Measurements from ENCODE around the gene RNASE11.
"Not testable (repeated sequence)": the region's sequence is repeated elsewhere in the genome, so short reads cannot be mapped to it uniquely, and the experiment has no call there.

RNASE11 gene

DNA sequence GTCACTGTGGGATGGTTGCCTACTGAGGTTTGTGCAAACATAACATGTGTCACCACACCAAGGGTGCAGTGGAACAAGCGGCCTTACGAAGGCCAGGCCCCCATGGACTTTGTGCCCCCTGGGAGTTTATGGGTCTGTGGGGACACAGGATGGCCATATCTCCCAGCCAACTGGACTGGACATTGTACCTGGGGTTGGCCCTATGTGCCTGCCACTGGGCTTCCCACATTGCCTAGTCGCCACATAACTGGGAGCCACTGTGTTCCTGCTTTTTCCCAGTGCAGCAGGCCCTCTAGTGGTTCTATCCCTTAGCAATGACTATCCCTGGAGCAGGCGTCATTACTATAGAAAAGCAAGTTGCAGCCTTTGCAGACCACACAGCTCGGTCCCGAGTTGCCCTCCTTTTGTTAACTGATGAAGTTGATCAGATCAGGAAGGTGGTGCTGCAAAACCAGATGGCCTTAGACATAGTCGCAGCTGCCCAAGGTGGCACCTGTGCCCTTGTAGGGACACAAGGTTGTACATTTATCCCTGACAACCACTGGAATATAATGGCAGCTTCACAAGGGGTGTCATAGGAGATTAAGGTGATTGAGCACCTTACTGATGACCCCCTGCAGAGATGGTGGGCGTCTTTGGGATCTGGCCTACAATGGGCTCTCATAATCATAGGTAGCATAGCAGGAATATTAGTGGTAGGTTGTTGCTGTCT, 18.5 kb upstream of the RNASE11 start:
- DNase-seq (ENCODE audit: insufficient read length, low spot score) (no peak), FAIRE-seq (no peak)
- TF ChIP-seq SPI1 (IDR thresholded peaks at IDR 0.05; ENCODE audit: low read depth, low read length) (no peak), TAF1 (IDR thresholded peaks at IDR 0.05; ENCODE audit: low read depth, low read length) (no peak), POLR2AphosphoS5 (IDR thresholded peaks at IDR 0.05; ENCODE audit: low read depth, low read length) (no peak), POLR2A (IDR thresholded peaks at IDR 0.05; ENCODE audit: low read depth, low read length) (no peak), PAX5 (IDR thresholded peaks at IDR 0.05; ENCODE audit: insufficient read depth, low read length, severe bottlenecking) (no peak), POU2F2 (IDR thresholded peaks at IDR 0.05; ENCODE audit: low read depth, low read length) (no peak)

DNA sequence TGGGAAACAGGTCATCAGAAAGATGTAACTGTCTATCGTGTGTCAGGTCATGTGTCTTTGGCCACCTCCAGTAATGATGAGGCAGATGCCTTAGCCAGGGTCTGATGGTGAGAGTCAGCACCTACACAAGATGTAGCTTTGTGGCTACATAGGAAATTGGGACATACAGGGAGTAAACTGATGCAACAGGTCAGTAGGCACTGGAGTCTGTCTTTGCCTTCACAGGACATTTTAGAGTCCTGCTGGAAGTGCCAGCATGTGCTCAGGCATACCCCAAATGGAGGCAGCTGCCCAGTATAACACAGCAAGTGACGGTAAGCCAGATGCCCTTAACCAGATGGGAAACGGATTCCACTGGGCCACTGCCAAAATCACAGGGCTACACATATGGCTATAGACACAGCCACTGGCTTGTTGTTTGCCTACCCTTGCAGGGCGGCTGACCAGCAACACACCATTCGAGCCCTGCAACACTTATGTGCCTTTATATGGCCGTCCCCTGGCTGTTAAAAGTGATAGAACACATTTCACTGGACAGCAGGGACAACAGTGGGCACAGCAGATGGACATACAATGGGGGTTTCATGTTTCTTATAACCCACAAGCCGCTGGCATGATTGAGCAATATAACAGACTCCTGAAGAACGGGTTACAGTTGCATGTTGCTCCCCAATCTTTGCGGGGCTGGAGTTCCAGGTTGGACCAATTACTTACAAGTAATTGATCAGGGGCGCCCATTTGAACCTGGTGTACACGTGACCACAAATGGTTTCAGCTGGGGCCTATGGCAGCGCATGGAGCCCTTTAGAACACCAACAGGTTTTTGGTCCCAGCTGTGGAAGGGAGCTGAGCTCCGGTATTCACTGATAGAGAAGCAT, 16.3 kb upstream of the RNASE11 start:
- no peak for FAIRE-seq
- DNase-seq (ENCODE audit: insufficient read length, low spot score), result no peak
- no peak for TF ChIP-seq TAF1 (IDR thresholded peaks at IDR 0.05; ENCODE audit: low read depth, low read length)
- no peak for TF ChIP-seq SPI1 (IDR thresholded peaks at IDR 0.05; ENCODE audit: low read depth, low read length)
- no peak for TF ChIP-seq POLR2A (IDR thresholded peaks at IDR 0.05; ENCODE audit: low read depth, low read length)
- TF ChIP-seq PAX5 (IDR thresholded peaks at IDR 0.05; ENCODE audit: insufficient read depth, low read length, severe bottlenecking), result no peak
- TF ChIP-seq POLR2AphosphoS5 (IDR thresholded peaks at IDR 0.05; ENCODE audit: low read depth, low read length), result no peak
- no peak for TF ChIP-seq POU2F2 (IDR thresholded peaks at IDR 0.05; ENCODE audit: low read depth, low read length)

DNA sequence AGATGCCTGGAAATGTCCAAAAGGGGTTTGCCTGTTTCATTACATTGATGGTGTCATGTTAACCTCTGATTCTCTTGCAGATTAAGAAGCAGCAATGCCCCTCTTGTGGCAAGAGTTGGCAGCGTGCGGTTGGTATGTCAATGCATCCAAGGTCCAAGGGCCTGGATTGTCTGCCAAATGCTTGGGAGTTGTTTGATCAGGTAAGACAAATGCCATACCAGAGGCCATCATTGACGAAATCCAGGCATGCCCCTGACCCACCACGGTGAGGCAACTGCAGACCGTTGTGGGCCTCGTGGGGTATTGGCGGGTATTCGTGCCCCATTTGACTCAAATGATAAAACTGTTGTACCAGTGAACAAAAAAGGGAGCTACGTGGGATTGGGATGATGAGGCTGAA, 14.8 kb upstream of the RNASE11 start:
- TF ChIP-seq PAX5 (IDR thresholded peaks at IDR 0.05; ENCODE audit: insufficient read depth, low read length, severe bottlenecking) (no peak), SPI1 (IDR thresholded peaks at IDR 0.05; ENCODE audit: low read depth, low read length) (no peak), POLR2AphosphoS5 (IDR thresholded peaks at IDR 0.05; ENCODE audit: low read depth, low read length) (no peak), TAF1 (IDR thresholded peaks at IDR 0.05; ENCODE audit: low read depth, low read length) (no peak), POLR2A (IDR thresholded peaks at IDR 0.05; ENCODE audit: low read depth, low read length) (no peak), POU2F2 (IDR thresholded peaks at IDR 0.05; ENCODE audit: low read depth, low read length) (no peak)
- FAIRE-seq (no peak), DNase-seq (ENCODE audit: insufficient read length, low spot score) (no peak)

DNA sequence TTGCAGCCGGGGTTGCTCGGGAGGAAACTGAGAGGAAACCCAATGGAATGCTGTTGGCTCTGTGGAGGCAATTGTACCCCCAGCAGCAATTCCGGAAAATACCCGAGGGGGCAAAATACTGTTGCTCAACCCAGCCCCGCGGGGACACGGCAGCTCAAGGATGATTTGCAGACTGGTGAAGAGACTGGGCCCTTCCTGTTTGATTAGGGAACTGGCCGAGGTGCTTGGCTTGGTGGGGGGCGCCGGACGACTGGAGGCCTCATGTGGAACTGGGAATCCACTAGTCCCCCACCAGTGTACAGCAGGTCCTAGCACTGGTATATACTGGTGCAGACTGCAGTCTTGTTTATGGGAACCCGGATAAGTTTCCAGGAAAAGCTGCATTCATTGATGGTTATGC, 13.7 kb upstream of the RNASE11 start:
- DNase-seq (ENCODE audit: insufficient read length, low spot score), result no peak
- TF ChIP-seq PAX5 (IDR thresholded peaks at IDR 0.05; ENCODE audit: insufficient read depth, low read length, severe bottlenecking), result no peak
- no peak for TF ChIP-seq POU2F2 (IDR thresholded peaks at IDR 0.05; ENCODE audit: low read depth, low read length)
- no peak for TF ChIP-seq POLR2A (IDR thresholded peaks at IDR 0.05; ENCODE audit: low read depth, low read length)
- TF ChIP-seq TAF1 (IDR thresholded peaks at IDR 0.05; ENCODE audit: low read depth, low read length), result no peak
- no peak for TF ChIP-seq POLR2AphosphoS5 (IDR thresholded peaks at IDR 0.05; ENCODE audit: low read depth, low read length)
- TF ChIP-seq SPI1 (IDR thresholded peaks at IDR 0.05; ENCODE audit: low read depth, low read length), result no peak
- FAIRE-seq, result no peak

DNA sequence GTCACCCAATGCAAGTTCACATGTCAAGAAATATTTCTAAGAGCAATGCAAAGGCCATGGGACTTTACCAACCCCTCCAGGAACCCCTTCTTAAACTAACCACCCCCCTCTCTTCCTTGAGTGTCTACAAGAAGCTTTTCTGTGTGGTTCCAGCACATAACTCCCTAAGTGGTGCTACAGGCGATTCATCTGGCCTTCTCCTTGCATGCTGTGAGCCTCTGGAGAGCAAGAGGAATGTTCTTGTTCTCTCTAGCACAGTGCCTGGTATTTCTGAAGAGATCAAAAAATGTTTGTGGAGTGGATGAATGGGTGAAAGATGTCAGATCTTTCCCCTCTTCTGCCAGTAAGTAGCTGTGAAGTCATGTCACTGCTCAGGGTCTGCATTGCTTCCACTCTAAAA, 9.3 kb upstream of the RNASE11 start:
- TF ChIP-seq PAX5 (IDR thresholded peaks at IDR 0.05; ENCODE audit: insufficient read depth, low read length, severe bottlenecking) (no peak), TAF1 (IDR thresholded peaks at IDR 0.05; ENCODE audit: low read depth, low read length) (no peak), POLR2AphosphoS5 (IDR thresholded peaks at IDR 0.05; ENCODE audit: low read depth, low read length) (no peak), POU2F2 (IDR thresholded peaks at IDR 0.05; ENCODE audit: low read depth, low read length) (no peak), POLR2A (IDR thresholded peaks at IDR 0.05; ENCODE audit: low read depth, low read length) (no peak), SPI1 (IDR thresholded peaks at IDR 0.05; ENCODE audit: low read depth, low read length) (no peak)
- DNase-seq (ENCODE audit: insufficient read length, low spot score) (no peak), FAIRE-seq (no peak)

DNA sequence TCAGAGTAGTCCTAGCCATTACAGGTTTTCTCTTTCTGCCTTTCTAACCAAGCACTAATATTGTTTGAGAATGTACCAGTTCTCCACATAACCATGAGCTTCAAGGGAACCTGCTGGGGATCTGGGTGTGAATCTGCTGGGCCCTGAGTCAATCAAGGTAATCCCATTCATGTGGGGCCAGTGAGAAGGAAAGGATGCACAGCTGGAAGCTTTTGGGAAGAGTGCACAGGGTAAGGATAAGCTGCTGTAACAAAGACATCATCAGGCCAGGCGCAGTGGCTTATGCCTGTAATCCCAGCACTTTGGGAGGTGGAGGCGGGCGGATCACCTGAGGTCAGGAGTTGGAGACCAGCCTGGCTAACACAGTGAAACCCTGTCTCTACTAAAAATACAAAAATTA, 7.9 kb upstream of the RNASE11 start:
- not testable (repeated sequence) for DNase-seq (ENCODE audit: insufficient read length, low spot score); FAIRE-seq

DNA sequence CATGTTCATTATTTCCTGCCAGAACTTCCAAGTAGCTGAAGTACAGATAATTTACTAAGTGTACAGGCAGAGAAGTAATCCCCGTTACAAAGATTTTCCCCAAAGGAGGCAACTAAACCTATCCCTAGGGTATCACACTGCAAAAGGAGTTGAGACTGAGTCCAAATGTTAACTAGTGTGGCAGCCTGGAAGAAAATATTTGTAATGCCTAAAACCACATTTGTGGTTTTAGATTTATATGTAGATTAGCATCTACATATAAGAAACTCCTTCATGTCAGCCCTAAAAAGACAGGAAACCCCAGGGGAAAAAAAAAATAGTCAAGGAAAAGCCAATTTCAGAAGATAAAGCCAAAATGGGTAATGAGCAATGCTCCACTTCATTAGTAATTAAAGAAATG, 4.8 kb upstream of the RNASE11 start:
- FAIRE-seq, result no peak
- TF ChIP-seq SPI1 (IDR thresholded peaks at IDR 0.05; ENCODE audit: low read depth, low read length) (no peak), POLR2AphosphoS5 (IDR thresholded peaks at IDR 0.05; ENCODE audit: low read depth, low read length) (no peak), PAX5 (IDR thresholded peaks at IDR 0.05; ENCODE audit: insufficient read depth, low read length, severe bottlenecking) (no peak), TAF1 (IDR thresholded peaks at IDR 0.05; ENCODE audit: low read depth, low read length) (no peak), POU2F2 (IDR thresholded peaks at IDR 0.05; ENCODE audit: low read depth, low read length) (no peak), POLR2A (IDR thresholded peaks at IDR 0.05; ENCODE audit: low read depth, low read length) (no peak)
- DNase-seq (ENCODE audit: insufficient read length, low spot score), result no peak

DNA sequence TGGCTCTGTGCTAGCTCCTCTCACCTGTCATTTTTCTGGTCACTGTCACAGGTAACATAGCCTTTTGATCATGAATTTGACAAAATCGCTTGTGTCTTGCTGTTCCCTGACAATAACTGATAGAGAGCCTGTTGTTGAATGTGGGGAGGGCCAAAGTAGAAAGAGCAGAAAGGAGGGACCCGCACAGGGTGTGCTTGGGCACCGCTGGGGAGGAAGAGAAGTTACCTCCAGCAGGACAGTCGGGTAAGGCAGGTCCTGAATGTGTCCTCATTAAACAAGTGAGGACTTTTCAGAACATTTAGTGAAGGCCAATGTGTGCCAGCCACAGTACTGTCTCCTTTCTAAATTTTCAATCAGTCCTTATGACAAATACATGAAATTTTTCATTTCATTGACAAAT, 3.4 kb upstream of the RNASE11 start, which contains the start of gene RNASE12:
Gene RNASE12 (minus strand): TSS at position 142 of the 400 bp plus-strand sequence. CDS start 653 bp downstream, outside the sequence.
- TF ChIP-seq POLR2AphosphoS5 (IDR thresholded peaks at IDR 0.05; ENCODE audit: low read depth, low read length), result no peak
- TF ChIP-seq TAF1 (IDR thresholded peaks at IDR 0.05; ENCODE audit: low read depth, low read length), result no peak
- no peak for TF ChIP-seq PAX5 (IDR thresholded peaks at IDR 0.05; ENCODE audit: insufficient read depth, low read length, severe bottlenecking)
- TF ChIP-seq POU2F2 (IDR thresholded peaks at IDR 0.05; ENCODE audit: low read depth, low read length), result no peak
- no peak for TF ChIP-seq POLR2A (IDR thresholded peaks at IDR 0.05; ENCODE audit: low read depth, low read length)
- TF ChIP-seq SPI1 (IDR thresholded peaks at IDR 0.05; ENCODE audit: low read depth, low read length), result no peak
- FAIRE-seq (no peak), DNase-seq (ENCODE audit: insufficient read length, low spot score) (no peak)

DNA sequence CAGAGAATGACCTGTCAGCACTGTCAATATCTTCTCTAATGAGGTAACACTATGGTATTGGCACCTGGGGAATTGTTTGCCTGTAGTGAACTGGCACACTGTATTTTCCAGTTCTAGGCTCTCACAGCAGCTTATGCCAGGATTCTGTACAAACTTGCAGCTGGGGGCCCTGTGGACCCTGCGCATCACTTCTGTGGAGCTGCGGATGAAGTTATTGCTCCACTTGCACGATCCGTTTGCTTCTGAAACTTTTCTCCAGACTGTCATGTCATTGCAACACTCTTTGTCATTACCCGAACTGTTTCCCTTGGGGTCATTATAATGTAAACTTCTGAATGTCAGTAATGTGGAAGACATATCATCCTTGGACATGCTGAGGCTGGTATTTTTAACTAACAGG, 3.9 kb downstream of the RNASE11 start:
- DNase-seq (ENCODE audit: insufficient read length, low spot score) (no peak), FAIRE-seq (no peak)
- TF ChIP-seq PAX5 (IDR thresholded peaks at IDR 0.05; ENCODE audit: insufficient read depth, low read length, severe bottlenecking) (no peak), POU2F2 (IDR thresholded peaks at IDR 0.05; ENCODE audit: low read depth, low read length) (no peak), POLR2A (IDR thresholded peaks at IDR 0.05; ENCODE audit: low read depth, low read length) (no peak), SPI1 (IDR thresholded peaks at IDR 0.05; ENCODE audit: low read depth, low read length) (no peak), POLR2AphosphoS5 (IDR thresholded peaks at IDR 0.05; ENCODE audit: low read depth, low read length) (no peak), TAF1 (IDR thresholded peaks at IDR 0.05; ENCODE audit: low read depth, low read length) (no peak)
